Mesodermal cell (in vitro differentiated cells): ENCODE results near the gene HYDIN.
"Not testable (repeated sequence)": the region's sequence is repeated elsewhere in the genome, so short reads cannot be mapped to it uniquely, and the experiment has no call there.

Source experiments
- H3K27ac ChIP-seq: 2 replicates; pipeline ENCODE4 v1.7.0; 2013; ENCODE audit warnings: mild to moderate bottlenecking, low read depth, low read length, moderate library complexity; ENCODE audit not compliant: severe bottlenecking
- H3K36me3 ChIP-seq: 2 replicates; pipeline ENCODE4 v1.7.1; 2013; ENCODE audit warnings: mild to moderate bottlenecking, low read length, moderate library complexity; ENCODE audit not compliant: control insufficient read depth, insufficient read depth
- H3K4me1 ChIP-seq: one replicate; pipeline ENCODE4 v1.7.1; 2013; ENCODE audit warnings: mild to moderate bottlenecking, low read length; ENCODE audit not compliant: insufficient read depth, control insufficient read depth, poor library complexity, severe bottlenecking
- H3K4me3 ChIP-seq: 2 replicates; pipeline ENCODE4 v1.7.0; 2013; ENCODE audit warnings: low read length, control low read depth, mild to moderate bottlenecking; ENCODE audit not compliant: insufficient read depth, poor library complexity, severe bottlenecking; ENCODE audit errors: extremely low read depth
- H3K9me3 ChIP-seq: 2 replicates; pipeline ENCODE4 v1.7.1; 2013; ENCODE audit warnings: mild to moderate bottlenecking, low read length, moderate library complexity; ENCODE audit not compliant: control insufficient read depth
- WGBS, 2 experiments: methylation state at CpG; one replicate each; pipeline ENCODE4 v1.1.5; 2013; ENCODE audit warnings: missing lambda C conversion rate in 2 of 2; ENCODE audit not compliant: insufficient coverage in 2 of 2; 5-methylcytosine and 5-hydroxymethylcytosine counted together

Gene HYDIN

DNA sequence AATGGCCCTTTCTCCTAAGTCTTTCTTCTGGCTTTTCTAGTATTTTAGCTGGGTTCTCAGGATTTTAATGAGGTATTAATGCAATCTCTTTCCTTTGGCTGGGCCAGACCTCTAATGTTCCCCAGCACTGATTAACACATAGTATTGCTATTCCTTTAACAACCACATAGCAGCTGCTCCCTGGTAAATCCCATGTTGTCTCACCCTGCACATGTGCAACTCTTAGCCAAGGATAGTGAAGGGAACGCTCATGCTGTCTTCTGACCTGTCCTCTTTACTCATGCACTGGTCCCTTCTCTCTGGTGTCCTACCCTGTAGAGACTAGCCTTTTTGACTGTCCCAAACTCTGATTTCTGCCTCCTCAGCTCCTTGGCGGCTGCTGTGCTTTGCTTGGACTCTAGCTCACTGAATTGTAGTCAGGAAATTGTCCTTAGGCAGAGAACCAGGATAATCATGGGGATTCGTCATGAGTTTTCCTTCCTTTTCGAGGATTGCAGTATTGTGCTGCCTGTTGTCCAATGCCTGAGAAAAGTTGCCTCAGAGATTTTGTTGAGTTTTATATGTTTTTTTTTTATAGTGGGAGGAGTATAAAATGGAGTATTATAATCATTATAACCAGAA is 406.9 kb downstream of the HYDIN start:
- not testable (repeated sequence) for H3K4me1 ChIP-seq, H3K36me3 ChIP-seq, H3K27ac ChIP-seq, H3K4me3 ChIP-seq, H3K9me3 ChIP-seq
- WGBS, 2 experiments, result no CpG with 5 or more reads among the region's 4 CpGs

DNA sequence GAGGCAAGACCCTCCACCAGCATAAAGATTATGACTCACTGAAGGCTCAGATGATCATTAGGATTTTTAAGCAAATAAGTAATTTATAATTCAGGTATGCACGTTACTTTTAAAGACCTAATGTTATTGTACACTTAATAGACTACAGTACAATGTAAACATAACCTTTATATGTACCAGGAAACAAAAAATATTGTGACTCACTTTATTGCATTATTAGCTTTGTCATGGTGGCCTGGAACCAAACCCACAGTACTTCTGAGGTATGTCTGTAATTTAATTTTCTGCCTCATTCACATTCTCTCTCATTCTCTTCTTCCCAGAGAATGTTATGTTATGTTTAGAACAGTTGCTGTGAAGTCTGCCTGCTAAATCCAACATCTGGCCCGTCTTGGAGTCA is 407.8 kb downstream of the HYDIN start:
- H3K36me3 ChIP-seq, H3K4me3 ChIP-seq, H3K9me3 ChIP-seq, H3K27ac ChIP-seq, H3K4me1 ChIP-seq: not testable (repeated sequence)
- no CpG with 5 or more reads among the region's 2 CpGs for WGBS, 2 experiments

DNA sequence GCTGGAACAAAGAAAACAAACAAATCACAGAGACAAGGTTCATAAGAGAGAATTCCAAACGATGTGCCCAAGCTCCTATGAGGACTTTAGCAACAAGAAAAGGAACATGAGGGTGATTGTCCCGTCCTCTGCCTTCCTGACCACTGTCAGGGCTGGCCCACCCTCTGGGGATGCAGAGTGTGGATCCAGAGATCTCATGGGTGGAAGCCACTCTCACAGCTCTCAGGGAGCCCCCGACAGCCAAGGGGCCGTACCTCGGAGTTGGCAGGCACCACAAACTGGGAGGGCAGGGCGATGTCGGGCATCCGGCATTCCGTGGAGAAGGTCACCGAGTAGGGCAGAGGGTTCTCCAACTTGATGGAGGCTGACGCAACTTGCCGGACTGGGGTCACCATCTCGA is 412.4 kb downstream of the HYDIN start:
- H3K9me3 ChIP-seq, H3K4me3 ChIP-seq, H3K4me1 ChIP-seq, H3K27ac ChIP-seq, H3K36me3 ChIP-seq: not testable (repeated sequence)
- WGBS, 2 experiments, result 90% methylated on average over 2 of the region's 13 CpGs; no CpG with 5 or more reads in 1 of the 2 experiments

DNA sequence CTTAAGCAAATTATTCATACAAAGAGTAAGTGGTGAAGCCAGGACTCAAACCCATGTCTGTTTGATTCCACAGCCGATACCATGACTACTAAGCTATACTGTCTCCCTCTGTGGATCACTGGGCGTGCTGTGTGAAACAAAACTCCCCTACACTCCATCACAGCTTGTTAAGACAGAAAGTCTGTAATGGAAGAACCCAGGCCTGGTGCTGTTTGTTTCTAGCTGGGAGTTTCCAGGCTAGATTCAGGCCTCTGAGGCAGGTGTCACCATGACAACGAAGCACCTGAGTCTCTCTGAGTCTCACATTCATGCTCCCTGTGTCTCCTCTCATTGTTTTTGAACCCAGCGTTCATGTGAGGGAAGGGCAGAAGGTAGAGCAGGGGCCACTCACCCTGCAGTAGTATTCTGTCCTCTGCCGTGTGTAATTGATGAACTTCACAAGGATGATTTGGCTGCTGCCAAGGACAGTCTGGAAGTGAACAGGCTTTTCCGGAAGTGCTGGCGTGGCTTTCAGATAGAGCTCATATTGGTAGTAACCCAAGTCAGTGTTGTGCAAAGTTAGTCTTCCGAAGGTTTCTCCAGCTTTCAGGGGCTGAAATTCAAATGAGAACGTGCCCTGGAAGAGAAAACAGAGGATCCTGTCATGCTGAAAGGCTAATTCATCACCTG is 421.0 kb downstream of the HYDIN start:
- H3K9me3 ChIP-seq, result no peaks in the 10 kb centered on the region
- no peak overlapping the region for H3K4me3 ChIP-seq
- H3K36me3 ChIP-seq, result no peaks in the 10 kb centered on the region
- no peaks in the 10 kb centered on the region for H3K4me1 ChIP-seq
- H3K27ac ChIP-seq, result no peak overlapping the region
- WGBS, 2 experiments, result 67 to 68% methylated on average over 8 of the region's 9 CpGs

DNA sequence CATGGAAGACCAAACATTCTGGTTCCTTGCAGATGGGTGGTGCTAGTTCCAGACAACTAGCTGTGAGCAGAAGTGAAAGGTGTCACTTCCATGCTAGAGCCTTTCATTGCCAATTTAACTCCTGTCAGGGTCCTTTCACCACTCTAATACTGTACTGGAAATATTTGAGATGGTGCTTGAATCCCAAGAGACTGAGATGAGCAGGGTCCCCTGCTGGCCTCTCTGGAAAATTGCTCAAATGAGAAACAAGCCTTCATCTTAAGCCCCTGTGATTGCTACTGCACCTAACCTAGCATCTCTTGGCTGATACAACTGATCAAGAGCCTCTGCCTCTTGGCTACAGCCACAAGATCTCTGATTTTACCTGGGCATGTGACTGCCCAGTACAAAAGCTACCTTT is 422.2 kb downstream of the HYDIN start:
- Histone ChIP-seq H3K4me3 (no peak overlapping the region), H3K27ac (no peak overlapping the region), H3K4me1 (no peaks in the 10 kb centered on the region), H3K36me3 (no peaks in the 10 kb centered on the region), H3K9me3 (peaks cover 5% of the 10 kb centered on the region)

DNA sequence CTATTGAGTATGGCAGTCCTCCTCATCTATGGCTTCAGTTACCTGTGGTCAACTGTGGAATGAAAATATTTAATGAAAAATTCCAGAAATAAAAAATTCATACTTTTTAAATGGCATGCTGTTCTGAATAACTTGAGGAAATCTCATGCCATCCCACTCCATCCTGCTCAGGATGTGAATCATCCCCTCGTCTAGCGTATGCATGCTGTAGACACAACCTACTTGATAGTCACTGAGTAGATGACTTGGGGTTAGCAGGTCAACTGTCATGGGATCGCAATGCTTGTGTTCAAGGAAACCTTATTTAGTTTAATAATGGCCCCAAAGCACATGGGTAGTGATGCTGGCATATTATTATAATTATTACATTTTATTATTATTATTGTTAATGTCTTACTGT is 424.7 kb downstream of the HYDIN start:
- no peaks in the 10 kb centered on the region for H3K36me3 ChIP-seq

DNA sequence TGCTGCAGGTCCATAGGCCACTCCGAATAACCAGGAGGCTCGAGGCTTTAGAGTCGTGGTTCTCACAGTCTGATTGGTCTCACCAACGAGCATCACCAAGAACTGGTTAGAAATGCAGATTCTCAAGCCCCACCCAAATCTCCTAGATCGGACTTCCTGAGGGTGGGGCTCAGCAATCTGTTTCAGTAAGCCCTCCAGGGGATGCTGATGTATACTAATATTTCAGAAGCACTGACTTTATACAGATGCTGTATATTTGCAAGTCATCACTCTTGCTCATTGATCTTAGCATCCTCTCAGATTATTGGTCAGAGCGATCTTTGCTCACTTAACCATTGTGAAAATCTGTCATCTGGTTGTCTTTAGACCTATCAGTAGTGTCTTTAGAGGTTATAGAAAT is 425.1 kb downstream of the HYDIN start:
- Histone ChIP-seq H3K4me3 (no peak overlapping the region), H3K27ac (no peak overlapping the region), H3K36me3 (no peaks in the 10 kb centered on the region), H3K4me1 (no peaks in the 10 kb centered on the region), H3K9me3 (peaks cover 5% of the 10 kb centered on the region)
- WGBS, 2 experiments, result 58 to 89% methylated on average over 4 of the region's 6 CpGs

More for the DNA sequence above, 424.7 kb downstream of the HYDIN start:
- Histone ChIP-seq H3K4me1 (no peaks in the 10 kb centered on the region), H3K4me3 (no peak overlapping the region), H3K27ac (no peak overlapping the region), H3K9me3 (peaks cover 5% of the 10 kb centered on the region)
- 88 to 94% methylated on average over 2 of the region's 3 CpGs for WGBS, 2 experiments

DNA sequence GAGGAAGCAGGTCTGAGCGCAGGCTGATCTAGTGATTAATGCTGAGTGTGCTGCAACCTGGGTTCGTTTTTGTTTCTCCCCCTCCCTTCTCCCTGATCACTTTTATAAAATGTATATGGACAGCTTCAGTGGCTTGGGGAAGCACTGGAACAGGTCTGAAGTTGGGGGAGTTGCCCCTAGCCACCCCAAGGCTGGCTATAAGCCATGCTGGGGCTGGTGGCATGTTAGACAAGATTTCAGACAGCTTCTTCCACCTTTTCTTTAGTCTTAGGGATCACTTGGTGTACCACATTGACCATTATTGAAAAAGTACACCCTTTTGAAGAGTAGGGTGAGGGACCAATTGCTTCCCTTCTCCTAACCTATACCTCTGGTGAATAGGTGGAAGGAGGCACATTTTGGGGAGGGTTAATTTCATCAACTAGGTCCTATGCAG is 425.8 kb downstream of the HYDIN start:
- H3K9me3 ChIP-seq, result peaks cover 5% of the 10 kb centered on the region
- H3K36me3 ChIP-seq, result no peaks in the 10 kb centered on the region
- H3K4me3 ChIP-seq, result no peak overlapping the region
- WGBS, 2 experiments, result no CpG with 5 or more reads among the region's 2 CpGs
- peaks cover 3% of the 10 kb centered on the region for H3K4me1 ChIP-seq
- H3K27ac ChIP-seq, result no peak overlapping the region

DNA sequence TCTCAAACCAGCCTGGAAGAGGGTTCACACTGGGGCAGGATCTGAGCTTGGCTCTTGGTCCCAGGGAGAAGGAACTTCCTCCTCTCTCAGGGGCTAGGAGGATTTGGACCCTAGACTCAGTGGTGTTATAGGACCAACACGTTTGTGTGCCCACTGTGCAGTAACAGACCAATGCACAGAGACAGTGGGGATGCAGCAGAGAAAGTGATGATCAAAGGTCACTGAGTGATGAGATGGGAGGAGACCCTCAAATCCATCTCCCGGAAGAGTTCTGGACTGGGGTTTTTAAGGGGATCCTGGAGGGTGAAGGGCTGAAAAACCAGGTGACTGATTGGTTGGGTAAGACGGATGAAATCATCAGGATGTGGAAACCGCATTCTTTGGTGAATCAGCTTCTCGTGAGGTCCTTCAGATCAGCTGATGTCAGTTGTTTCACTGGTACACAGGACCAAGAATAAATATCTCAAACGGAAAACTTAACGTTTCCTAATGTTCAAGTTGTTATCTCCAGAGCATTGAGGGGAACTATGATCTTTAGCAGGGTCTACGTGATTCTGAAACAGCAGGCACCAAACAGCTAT is 426.3 kb downstream of the HYDIN start:
- peaks cover 5% of the 10 kb centered on the region for H3K9me3 ChIP-seq
- no peaks in the 10 kb centered on the region for H3K36me3 ChIP-seq
- no peak overlapping the region for H3K27ac ChIP-seq
- H3K4me3 ChIP-seq, result no peak overlapping the region
- peaks cover 6% of the 10 kb centered on the region for H3K4me1 ChIP-seq
- 72 to 85% methylated on average over 6 to 8 of the region's 8 CpGs for WGBS, 2 experiments

DNA sequence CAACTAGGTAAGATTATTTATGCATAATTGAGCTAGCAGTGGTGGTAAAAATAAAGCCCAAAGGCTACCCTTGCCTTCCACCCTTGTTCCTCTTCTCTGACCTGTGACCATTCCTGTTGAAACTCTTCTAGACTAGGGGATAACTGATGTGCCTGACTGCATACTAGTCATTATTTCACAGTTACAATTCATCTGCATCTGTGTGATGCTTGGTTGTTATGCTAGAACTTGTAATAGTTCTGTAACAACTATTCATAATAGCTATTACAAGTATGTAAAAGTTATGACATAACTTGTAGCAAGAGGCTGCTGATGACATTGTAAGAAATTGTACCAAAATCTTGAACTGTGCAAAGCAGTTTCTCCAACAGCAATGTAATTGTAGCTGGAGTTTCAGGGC is 427.2 kb downstream of the HYDIN start:
- Histone ChIP-seq H3K27ac (no peak overlapping the region), H3K9me3 (peaks cover 5% of the 10 kb centered on the region), H3K4me1 (peaks cover 6% of the 10 kb centered on the region), H3K4me3 (no peak overlapping the region), H3K36me3 (peaks cover 8% of the 10 kb centered on the region)

DNA sequence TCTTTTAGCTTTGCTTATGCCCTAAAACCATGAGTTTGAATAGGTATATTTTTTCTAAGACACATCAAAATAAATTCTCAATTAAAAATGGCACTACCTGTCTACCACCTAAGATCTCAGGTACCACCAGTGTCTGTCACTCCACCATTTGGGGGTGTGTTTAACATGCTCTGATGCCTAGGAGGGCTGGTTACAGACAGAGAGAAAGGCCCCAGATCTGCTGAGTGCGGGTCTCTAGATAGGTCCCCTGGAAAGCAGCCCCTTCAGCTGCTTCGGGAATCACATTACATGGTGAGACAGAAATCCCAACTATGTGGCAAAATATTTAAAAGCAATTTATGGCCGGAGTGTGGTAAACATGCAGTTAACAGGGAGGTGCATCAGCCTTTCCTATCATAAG is 428.9 kb downstream of the HYDIN start:
- peaks cover 5% of the 10 kb centered on the region for H3K9me3 ChIP-seq
- H3K36me3 ChIP-seq, result peaks cover 20% of the 10 kb centered on the region
- H3K4me3 ChIP-seq, result peak overlapping the region; percentile 85
- H3K27ac ChIP-seq, result no peak overlapping the region
- peaks cover 6% of the 10 kb centered on the region for H3K4me1 ChIP-seq
- whole genome bisulfite sequencing, 2 experiments, result 74 to 90% methylated on average over 2 to 3 of the region's 3 CpGs
